Measurements from ENCODE around the gene TRIM56. TPM values are rescaled to one million over a fixed set of nuclear protein-coding genes. Genes with fewer than 3 reads are reported as not detected.

Gene TRIM56
- total and polyA plus RNA-seq, 2 of the 13 experiments (the other 11 are each of a cell fraction or from before 2014, with no cell fraction given) = 3.2 to 7.1 TPM

- TF ChIP-seq PRDM15 (CRISPR knock-in tag; IDR thresholded peaks at IDR 0.05) = no peak
- no peak; the same call in 1 of the 2 replicates for TF ChIP-seq SPEN (CRISPR knock-in tag; IDR thresholded peaks at IDR 0.05; ENCODE audit: low read depth)
- no peak for TF ChIP-seq ZNF557 (CRISPR knock-in tag; IDR thresholded peaks at IDR 0.05)
- TF ChIP-seq ZNF569 (CRISPR knock-in tag; IDR thresholded peaks at IDR 0.05; ENCODE audit: borderline replicate concordance) = no peak
- TF ChIP-seq ZNF251 (CRISPR knock-in tag; IDR thresholded peaks at IDR 0.05) = no peak
- no peak for TF ChIP-seq TP53 (CRISPR knock-in tag; conservative IDR thresholded peaks at IDR 0.05)
- TF ChIP-seq KLF12 (CRISPR knock-in tag; IDR thresholded peaks at IDR 0.05; ENCODE audit: borderline replicate concordance) = no peak
- no peak for TF ChIP-seq ATRX (CRISPR knock-in tag; IDR thresholded peaks at IDR 0.05; ENCODE audit: borderline replicate concordance)
- TF ChIP-seq ZNF792 (CRISPR knock-in tag; IDR thresholded peaks at IDR 0.05) = no peak
- no peak for TF ChIP-seq ZNF800 (CRISPR knock-in tag; IDR thresholded peaks at IDR 0.05)
- no peak; the same call in 1 of the 2 replicates for TF ChIP-seq ZNF430 (CRISPR knock-in tag; IDR thresholded peaks at IDR 0.05)
- TF ChIP-seq ZNF407 (CRISPR knock-in tag; IDR thresholded peaks at IDR 0.05; ENCODE audit: not compliant biosample characterization) = no peak
These were observed at the start of gene TRIM56 (continued) for GRCh38 chr7:101085162-101085964.
